Peyer's patch (tissue), 4 donors: ENCODE measurements around the gene ATP5IF1. TPM values are rescaled to one million over a fixed set of nuclear protein-coding genes. Genes with fewer than 3 reads are reported as not detected.

Experiments used
- DNase-seq, 3 donors: peaks; one replicate each; pipeline ENCODE4 v3.0.0-alpha.2; 2017 to 2019
- H3K27ac ChIP-seq, 4 donors: fragments of 200-600 bp; sonication (generic); one replicate each; pipeline ENCODE4 v1.5.1; 2016 to 2019
- H3K27me3 ChIP-seq, 2 donors: fragments of 200-600 bp; sonication (generic); one replicate each; pipeline ENCODE4 v1.5.1; 2019
- H3K36me3 ChIP-seq, 3 donors: fragments of 200-600 bp; sonication (generic); one replicate each; pipeline ENCODE4 v1.5.1; 2016 to 2019
- H3K4me1 ChIP-seq, 4 donors: fragments of 200-600 bp; sonication (generic); one replicate each; pipeline ENCODE4 v1.5.1; 2016 to 2019
- H3K4me3 ChIP-seq, 4 donors: fragments of 200-600 bp; sonication (generic); 1 replicate in 3 of 4; 2 replicates in 1 of 4; pipeline ENCODE4 v1.5.1; 2016 to 2019; ENCODE audit warnings: mild to moderate bottlenecking in 1 of 4
- H3K9me3 ChIP-seq, 4 donors: fragments of 200-600 bp; sonication (generic); one replicate each; pipeline ENCODE4 v1.5.1; 2016 to 2019; ENCODE audit warnings: mild to moderate bottlenecking in 1 of 4
- POLR2A ChIP-seq, 2 donors: fragments of 450-650 bp; IDR thresholded peaks; one replicate each; pipeline ENCODE4 v1.5.1; 2017; ENCODE audit warnings: antibody characterized with exemption in 2 of 2, mild to moderate bottlenecking in 2 of 2, moderate library complexity in 2 of 2
- total RNA-seq, 4 donors: library from RNA; depleted of rRNA; stranded (reverse); fragments of >200 nt; gene quantifications; one replicate each; pipeline ENCODE4 v1.1.0, GENCODE V29; 2016
- TF ChIP-seq, protein P1 (sequence below), 6 experiments: fragments of 450-650 bp in 4 of 6; fragments of 200-600 bp in 2 of 6; sonication (generic) in 1 of 6; IDR thresholded peaks; one replicate each; pipeline ENCODE4 v1.5.1; 2017 to 2019; ENCODE audit warnings: antibody characterized with exemption in 6 of 6, mild to moderate bottlenecking in 3 of 6, moderate library complexity in 1 of 6

The ATP5IF1 gene
- total RNA-seq, 4 donors from 2014 or later, result 180 to 381 (median 358) TPM

GRCh38 chr1:28247612-28248272 is 11.8 kb downstream of the ATP5IF1 start:
- DNase-seq, result no peak
- peaks cover 9 to 39% (median 19%) of the 10 kb centered on the region in 4 donors for H3K4me1 ChIP-seq

DNA sequence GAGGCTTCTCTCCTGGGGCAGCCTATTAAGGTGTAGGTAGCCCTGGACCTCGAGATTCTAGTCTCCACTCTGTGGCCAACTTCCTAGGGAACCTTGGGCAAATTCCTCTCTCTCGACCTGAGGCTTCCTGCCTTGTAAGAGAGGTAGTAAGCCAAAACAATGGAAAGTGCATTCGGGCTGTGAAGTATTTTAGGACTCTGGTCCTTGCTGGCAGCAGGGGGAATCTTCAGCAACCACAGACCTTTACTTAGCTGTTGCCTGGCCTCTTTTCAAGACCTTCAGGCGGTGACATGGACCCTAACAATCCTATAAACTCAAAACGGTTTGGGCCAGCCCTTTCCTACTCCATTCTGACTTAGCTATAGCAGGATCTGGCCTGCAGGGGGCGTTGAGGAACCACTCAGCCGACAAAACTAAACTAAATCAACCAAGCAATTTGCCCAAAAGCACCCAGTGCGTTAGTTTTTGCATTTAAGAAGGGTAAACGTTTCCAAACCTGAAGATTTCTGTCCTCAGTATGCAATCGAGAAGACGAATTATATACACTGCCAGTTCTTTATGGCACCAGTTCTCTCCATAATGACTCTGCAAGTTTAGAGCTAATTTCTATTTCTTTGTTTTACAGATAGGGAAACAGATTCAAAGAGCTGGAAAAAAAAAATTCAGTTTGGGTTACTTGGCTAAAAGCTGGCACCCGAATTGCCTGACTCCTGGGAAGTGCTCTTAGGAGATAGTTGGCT is 12.5 kb downstream of the ATP5IF1 start:
- DNase-seq, result peak; percentile 82 to 94 (median 90)
- TF ChIP-seq, protein P1, sequence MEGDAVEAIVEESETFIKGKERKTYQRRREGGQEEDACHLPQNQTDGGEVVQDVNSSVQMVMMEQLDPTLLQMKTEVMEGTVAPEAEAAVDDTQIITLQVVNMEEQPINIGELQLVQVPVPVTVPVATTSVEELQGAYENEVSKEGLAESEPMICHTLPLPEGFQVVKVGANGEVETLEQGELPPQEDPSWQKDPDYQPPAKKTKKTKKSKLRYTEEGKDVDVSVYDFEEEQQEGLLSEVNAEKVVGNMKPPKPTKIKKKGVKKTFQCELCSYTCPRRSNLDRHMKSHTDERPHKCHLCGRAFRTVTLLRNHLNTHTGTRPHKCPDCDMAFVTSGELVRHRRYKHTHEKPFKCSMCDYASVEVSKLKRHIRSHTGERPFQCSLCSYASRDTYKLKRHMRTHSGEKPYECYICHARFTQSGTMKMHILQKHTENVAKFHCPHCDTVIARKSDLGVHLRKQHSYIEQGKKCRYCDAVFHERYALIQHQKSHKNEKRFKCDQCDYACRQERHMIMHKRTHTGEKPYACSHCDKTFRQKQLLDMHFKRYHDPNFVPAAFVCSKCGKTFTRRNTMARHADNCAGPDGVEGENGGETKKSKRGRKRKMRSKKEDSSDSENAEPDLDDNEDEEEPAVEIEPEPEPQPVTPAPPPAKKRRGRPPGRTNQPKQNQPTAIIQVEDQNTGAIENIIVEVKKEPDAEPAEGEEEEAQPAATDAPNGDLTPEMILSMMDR (IDR thresholded peaks at IDR 0.05), result peak; percentile 92 to 95 (median 94)
- no peak for TF ChIP-seq POLR2A (IDR thresholded peaks at IDR 0.05)
- H3K36me3 ChIP-seq, result no peaks in the 10 kb centered on the region
- no peaks in the 10 kb centered on the region for H3K27me3 ChIP-seq
- H3K27ac ChIP-seq, result peak overlapping the region; percentile 77 to 93 (median 86)
- peak overlapping the region in 2 of 4 donors; percentile 7 to 12 for H3K4me3 ChIP-seq
- H3K4me1 ChIP-seq, result peaks cover 9 to 32% (median 17%) of the 10 kb centered on the region in 4 donors
- H3K9me3 ChIP-seq, result no peaks in the 10 kb centered on the region

More at GRCh38 chr1:28247612-28248272, 11.8 kb downstream of the ATP5IF1 start:
- Histone ChIP-seq H3K4me3 (peak overlapping the region; percentile 10 to 69 (median 52)), H3K27me3 (no peaks in the 10 kb centered on the region), H3K9me3 (no peaks in the 10 kb centered on the region), H3K27ac (peak overlapping the region; percentile 77 to 93 (median 86)), H3K36me3 (no peaks in the 10 kb centered on the region)
- TF ChIP-seq, protein P1 (IDR thresholded peaks at IDR 0.05), result no peak
- no peak for TF ChIP-seq POLR2A (IDR thresholded peaks at IDR 0.05)

- Histone ChIP-seq H3K9me3 (no peaks in the 10 kb centered on the region), H3K36me3 (no peaks in the 10 kb centered on the region), H3K4me3 (peak overlapping the region in 2 of 4 donors; percentile 7 to 12), H3K4me1 (peaks cover 9 to 29% (median 17%) of the 10 kb centered on the region in 4 donors), H3K27me3 (no peaks in the 10 kb centered on the region), H3K27ac (peak overlapping the region; percentile 77 to 93 (median 86))
- no peak for TF ChIP-seq POLR2A (IDR thresholded peaks at IDR 0.05)
- TF ChIP-seq, protein P1 (IDR thresholded peaks at IDR 0.05), result no peak
- DNase-seq, result peak in 1 of 3 donors; percentile 47
Measured at GRCh38 chr1:28249013-28249865, 13.3 kb downstream of the ATP5IF1 start.

DNA sequence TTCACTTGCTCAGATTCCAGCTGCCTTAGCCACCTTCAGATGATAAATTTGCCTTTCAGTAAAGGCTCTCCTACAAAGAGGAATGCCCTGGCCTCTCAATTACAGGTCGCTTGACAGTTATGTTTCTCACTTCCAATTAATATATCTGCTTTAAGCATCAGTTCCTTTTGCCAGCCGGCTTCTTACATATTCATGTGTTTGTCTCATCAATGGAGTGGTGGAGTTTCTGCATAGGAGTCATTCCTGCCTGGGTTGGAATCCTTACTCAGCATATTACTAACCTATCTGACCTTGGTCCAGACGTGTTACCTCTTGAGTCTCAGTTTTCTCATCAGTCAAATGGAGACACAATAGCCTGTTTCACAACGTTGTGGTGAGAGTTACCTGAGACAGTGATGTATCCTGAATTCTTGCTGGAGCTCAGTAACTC is 14.0 kb downstream of the ATP5IF1 start:
- no peaks in the 10 kb centered on the region for H3K36me3 ChIP-seq
- TF ChIP-seq, protein P1 (IDR thresholded peaks at IDR 0.05), result no peak
- TF ChIP-seq POLR2A (IDR thresholded peaks at IDR 0.05), result no peak
- no peak overlapping the region for H3K27ac ChIP-seq
- no peaks in the 10 kb centered on the region for H3K27me3 ChIP-seq
- H3K4me3 ChIP-seq, result no peak overlapping the region
- peaks cover 9 to 22% (median 16%) of the 10 kb centered on the region in 4 donors for H3K4me1 ChIP-seq
- H3K9me3 ChIP-seq, result no peaks in the 10 kb centered on the region
- DNase-seq, result no peak

DNA sequence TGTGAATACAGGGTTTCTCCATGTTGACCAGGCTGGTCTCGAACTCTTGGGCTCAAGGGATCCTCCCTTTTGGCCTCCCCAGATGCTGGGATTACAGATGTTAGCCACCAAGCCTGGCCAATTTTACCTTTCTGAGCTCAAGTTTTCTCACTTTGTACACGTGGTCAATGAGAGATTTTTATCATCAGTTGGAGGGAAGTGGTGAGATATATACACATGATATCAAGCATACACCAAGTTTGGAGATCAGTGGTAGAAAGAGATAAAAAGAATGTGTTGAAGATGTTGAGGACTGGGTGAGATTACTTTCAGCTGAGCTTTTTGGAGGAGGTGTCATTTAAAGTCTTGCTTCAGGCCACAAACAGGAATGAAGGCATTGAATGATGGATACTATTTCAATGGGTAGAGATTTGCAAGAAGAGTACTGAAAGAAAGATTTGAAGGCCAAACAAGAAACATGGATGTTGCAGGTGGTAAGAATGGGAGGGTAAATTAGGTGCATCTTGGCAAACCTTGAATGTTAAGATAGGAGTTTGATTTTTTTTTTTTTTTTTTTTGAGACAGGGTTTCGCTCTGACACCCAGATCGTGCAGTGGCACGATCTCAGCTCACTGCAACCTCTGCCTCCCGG is 20.4 kb downstream of the ATP5IF1 start:
- H3K4me1 ChIP-seq, result peaks cover 0 to 12% (median 0%) of the 10 kb centered on the region in 4 donors
- H3K4me3 ChIP-seq, result no peak overlapping the region
- peak overlapping the region in 1 of 4 donors; percentile 3 for H3K27ac ChIP-seq
- DNase-seq, result no peak
- TF ChIP-seq POLR2A (IDR thresholded peaks at IDR 0.05), result no peak
- TF ChIP-seq, protein P1 (IDR thresholded peaks at IDR 0.05), result no peak
- H3K27me3 ChIP-seq, result no peaks in the 10 kb centered on the region
- no peaks in the 10 kb centered on the region for H3K9me3 ChIP-seq
- no peaks in the 10 kb centered on the region for H3K36me3 ChIP-seq
